NT2/D1 (cell line): Measurements from ENCODE around the gene HPS5.

Experiments
- SUZ12 ChIP-seq: IDR thresholded peaks from 2 replicates; pipeline ENCODE4 v1.6.1; 2011; ENCODE audit not compliant: insufficient read length, insufficient read depth; ENCODE audit errors: extremely low read depth
- YY1 ChIP-seq: IDR thresholded peaks from 2 replicates; pipeline ENCODE4 v1.6.1; 2011; ENCODE audit not compliant: insufficient read length, insufficient read depth
- ZNF274 ChIP-seq: IDR thresholded peaks from 2 replicates; pipeline ENCODE4 v1.6.1; 2011; ENCODE audit warnings: mild to moderate bottlenecking, low read depth, low read length

DNA sequence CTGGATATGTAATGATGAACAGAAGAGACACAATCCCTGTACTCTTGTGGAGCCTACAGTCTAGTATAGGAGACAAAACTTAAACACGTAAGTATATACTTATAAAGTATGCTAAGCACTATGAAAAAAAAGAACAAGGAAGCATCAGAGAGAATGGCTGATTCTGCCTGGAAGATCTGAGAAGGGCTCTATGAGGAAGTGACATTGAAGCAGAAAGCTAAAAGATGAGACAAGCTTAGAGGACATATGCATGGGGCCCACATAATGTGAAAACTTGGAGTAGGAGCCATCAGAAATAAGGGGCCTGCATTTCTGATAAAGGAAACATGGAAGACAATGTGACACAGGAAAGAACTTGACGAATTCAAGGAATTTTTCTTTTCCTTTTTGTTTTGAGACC is 39.3 kb downstream of the HPS5 start:
- TF ChIP-seq YY1 (no peak), SUZ12 (no peak), ZNF274 (no peak)
